HepG2 (cell line): ENCODE data around the gene SLC39A2. TPM values are rescaled to one million over a fixed set of nuclear protein-coding genes. Genes with fewer than 3 reads are reported as not detected.
A peak's percentile ranks its signal among the peaks of the same experiment; 100 is the strongest.

Source experiments
- ATF7-NPFF ChIP-seq: sonication (generic); formaldehyde crosslinking; IDR thresholded peaks from 2 replicates; pipeline ENCODE4 v1.8.1; 2023; ENCODE audit warnings: mild to moderate bottlenecking, low read depth, missing genetic modification reagents, moderate library complexity
- ATRX ChIP-seq: sonication (generic); formaldehyde crosslinking; IDR thresholded peaks from 2 replicates; pipeline ENCODE4 v1.4.0; 2020; ENCODE audit warnings: missing genetic modification reagents, borderline replicate concordance
- CENPX ChIP-seq: sonication (generic); formaldehyde crosslinking; IDR thresholded peaks from 2 replicates; pipeline ENCODE4 v1.9.0; 2021; ENCODE audit warnings: mild to moderate bottlenecking, missing genetic modification reagents, moderate library complexity
- CHCHD3 ChIP-seq: sonication (generic); formaldehyde crosslinking; IDR thresholded peaks from 2 replicates; pipeline ENCODE4 v1.8.0; 2022; ENCODE audit warnings: mild to moderate bottlenecking, missing genetic modification reagents, moderate library complexity
- GATAD1 ChIP-seq: IDR thresholded peaks from 2 replicates; pipeline ENCODE4 v1.6.1; 2016; ENCODE audit warnings: missing genetic modification reagents, missing compliant biosample characterization
- HMGXB3 ChIP-seq: sonication (generic); formaldehyde crosslinking; IDR thresholded peaks from 2 replicates; pipeline ENCODE4 v1.4.0; 2020; ENCODE audit warnings: missing genetic modification reagents, borderline replicate concordance
- SRSF9 ChIP-seq: fragments of 200-400 bp; formaldehyde crosslinking; IDR thresholded peaks from 2 replicates; pipeline ENCODE4 v1.6.1; 2018; ENCODE audit warnings: borderline replicate concordance, mild to moderate bottlenecking, low read depth, low read length; ENCODE audit not compliant: insufficient read depth, poor library complexity, severe bottlenecking
- ZBTB40 ChIP-seq, 2 experiments: fragments of 450-650 bp in 1 of 2; sonication (generic) in 1 of 2; formaldehyde crosslinking in 1 of 2; IDR thresholded peaks; 2 replicates each; pipeline versions ENCODE4 v1.6.1 to v1.8.0; 2016 to 2022; ENCODE audit warnings: antibody characterized with exemption in 1 of 2, mild to moderate bottlenecking in 1 of 2, missing genetic modification reagents in 1 of 2
- ZNF225 ChIP-seq: sonication (generic); formaldehyde crosslinking; IDR thresholded peaks from 2 replicates; pipeline ENCODE4 v1.4.0; 2020; ENCODE audit warnings: mild to moderate bottlenecking, missing genetic modification reagents
- ZNF331 ChIP-seq: sonication (generic); formaldehyde crosslinking; IDR thresholded peaks from 2 replicates; pipeline ENCODE4 v1.4.0; 2020; ENCODE audit warnings: missing genetic modification reagents
- ZNF33B ChIP-seq: sonication (generic); formaldehyde crosslinking; IDR thresholded peaks from 2 replicates; pipeline ENCODE4 v1.5.1; 2020; ENCODE audit warnings: mild to moderate bottlenecking, missing genetic modification reagents
- polyA plus RNA-seq, 8 experiments: library from polyadenylated mRNA; depleted of rRNA in 3 of 8; stranded (reverse) in 7 of 8; unstranded in 1 of 8; fragments of >200 nt; fragmentation: Illumina TruSeq in 4 of 8; extraction: Trizol in 4 of 8; gene quantifications; 2 replicates each; pipeline versions ENCODE4 v1.2.1 to v1.2.3, GENCODE V29; 2011 to 2016; ENCODE audit warnings: low read depth in 4 of 8, missing spikeins in 1 of 8, mixed read lengths in 1 of 8; ENCODE audit not compliant: insufficient read depth in 1 of 8
- total RNA-seq, 5 experiments: library from RNA; depleted of rRNA; stranded (reverse); fragments of >200 nt; fragmentation: Illumina TruSeq; extraction: Trizol; gene quantifications; 2 replicates each; pipeline ENCODE4 v1.2.3, GENCODE V29; 2016; ENCODE audit warnings: low read depth in 1 of 5
- TF ChIP-seq, protein P1 (sequence below): sonication (generic); formaldehyde crosslinking; IDR thresholded peaks from 2 replicates; pipeline ENCODE4 v1.4.0; 2020; ENCODE audit warnings: mild to moderate bottlenecking, missing genetic modification reagents

The SLC39A2 gene
- total and polyA plus RNA-seq, 2 of the 13 experiments (the other 11 are each of a cell fraction or from before 2014, with no cell fraction given) = 0.08 to 0.11 TPM

DNA sequence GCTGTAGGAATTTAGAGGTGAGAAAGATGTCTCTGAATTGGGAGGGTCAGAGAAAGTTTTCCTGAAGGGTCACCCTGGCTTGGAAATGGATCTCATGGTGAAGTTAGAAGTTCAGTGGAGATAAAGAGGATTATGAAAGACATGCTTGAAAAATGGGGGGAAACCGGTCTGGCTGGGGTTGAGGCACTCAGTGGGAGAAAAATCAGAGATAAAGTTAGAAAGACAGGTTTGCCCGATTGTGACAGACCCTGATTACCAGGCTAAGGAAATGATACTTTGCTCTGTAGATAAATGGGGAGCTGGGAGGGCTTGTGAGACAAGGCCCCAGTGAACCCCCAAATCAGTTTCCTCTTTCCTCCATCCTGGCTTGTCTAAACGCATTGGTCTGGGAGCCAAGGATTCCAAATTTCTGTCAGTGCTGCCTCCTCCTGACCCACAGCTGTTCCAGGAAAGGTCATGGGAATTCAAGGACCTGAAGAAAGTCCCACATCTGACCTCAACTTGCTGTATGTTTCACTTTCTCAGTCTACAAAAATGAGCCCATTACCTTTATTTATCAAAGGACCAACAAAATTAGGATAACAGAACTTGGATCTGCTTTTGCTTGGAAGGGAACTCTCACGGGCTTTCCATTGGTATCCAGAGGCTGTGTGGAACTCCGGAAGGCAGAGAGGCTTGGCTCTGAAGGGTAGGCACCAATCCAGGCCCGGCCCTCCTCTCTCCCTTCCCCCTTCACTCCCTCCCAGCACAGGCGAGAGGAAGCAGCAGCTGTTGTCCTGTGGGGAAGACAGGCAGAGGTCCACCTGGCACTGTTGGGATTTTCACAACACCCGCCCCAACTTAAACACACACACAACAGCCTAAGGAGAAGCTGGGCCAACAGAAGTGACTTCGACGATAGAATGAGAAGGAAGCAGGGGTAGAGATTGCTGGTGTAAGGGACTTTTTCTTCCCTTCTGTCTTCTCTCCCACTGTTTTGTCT is 39.6 kb downstream of the SLC39A2 start (continued):
- TF ChIP-seq HMGXB3 (CRISPR knock-in tag) = no peak
- TF ChIP-seq, protein P1, sequence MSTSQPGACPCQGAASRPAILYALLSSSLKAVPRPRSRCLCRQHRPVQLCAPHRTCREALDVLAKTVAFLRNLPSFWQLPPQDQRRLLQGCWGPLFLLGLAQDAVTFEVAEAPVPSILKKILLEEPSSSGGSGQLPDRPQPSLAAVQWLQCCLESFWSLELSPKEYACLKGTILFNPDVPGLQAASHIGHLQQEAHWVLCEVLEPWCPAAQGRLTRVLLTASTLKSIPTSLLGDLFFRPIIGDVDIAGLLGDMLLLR (CRISPR knock-in tag) = peak; percentile 44; the same call in 1 of the 2 replicates
- TF ChIP-seq ZNF33B (CRISPR knock-in tag) = no peak
- no peak for TF ChIP-seq ZBTB40 (IDR thresholded peaks at IDR 0.05)
- TF ChIP-seq ZBTB40 (CRISPR knock-in tag; IDR thresholded peaks at IDR 0.05) = no peak
- 0 out of 2 replicates have a peak, but pooled peaks have one; percentile 49 for TF ChIP-seq ZNF331 (CRISPR knock-in tag)
- TF ChIP-seq ATRX = no peak
- no peak for TF ChIP-seq SRSF9
- TF ChIP-seq CHCHD3 (CRISPR knock-in tag) = no peak
- no peak for TF ChIP-seq CENPX (CRISPR knock-in tag)
- no peak for TF ChIP-seq ZNF225 (CRISPR knock-in tag)
- TF ChIP-seq ATF7-NPFF (CRISPR knock-in tag) = no peak; the same call in 1 of the 2 replicates
- TF ChIP-seq GATAD1 (CRISPR knock-in tag) = no peak
